Sigmoid colon (tissue), 7 donors: ENCODE results near the gene DUSP28. TPM values are rescaled to one million over a fixed set of nuclear protein-coding genes. Genes with fewer than 3 reads are reported as not detected.

ENCODE experiments used
- DNase-seq: peaks from one replicate; pipeline ENCODE4 v3.0.0-alpha.2; 2019
- H3K27ac ChIP-seq, 4 donors: fragments of 200-600 bp; sonication (generic); one replicate each; pipeline ENCODE4 v1.5.1; 2016 to 2019; ENCODE audit warnings: mild to moderate bottlenecking in 1 of 4
- H3K27me3 ChIP-seq, 3 donors: fragments of 200-600 bp; sonication (generic); one replicate each; pipeline ENCODE4 v1.5.1; 2019; ENCODE audit warnings: mild to moderate bottlenecking in 1 of 3
- H3K36me3 ChIP-seq, 4 donors: fragments of 200-600 bp; sonication (generic); one replicate each; pipeline ENCODE4 v1.5.1; 2016 to 2019
- H3K4me1 ChIP-seq, 4 donors: fragments of 200-600 bp; sonication (generic); one replicate each; pipeline ENCODE4 v1.5.1; 2017 to 2019
- H3K4me3 ChIP-seq, 4 donors: fragments of 200-600 bp; sonication (generic); one replicate each; pipeline ENCODE4 v1.5.1; 2017 to 2019; ENCODE audit warnings: mild to moderate bottlenecking in 2 of 4, moderate library complexity in 1 of 4
- H3K9me3 ChIP-seq, 4 donors: fragments of 200-600 bp in 3 of 4; sonication (generic) in 3 of 4; one replicate each; pipeline versions ENCODE4 v1.5.1 to v1.6.1; 2013 to 2019
- EP300 ChIP-seq, 4 donors: sonication (generic); formaldehyde crosslinking; IDR thresholded peaks; one replicate each; pipeline ENCODE4 v1.6.1; 2017; ENCODE audit warnings: antibody characterized with exemption in 4 of 4
- POLR2A ChIP-seq, 2 donors: fragments of 450-650 bp; IDR thresholded peaks; one replicate each; pipeline ENCODE4 v1.6.1; 2016; ENCODE audit warnings: antibody characterized with exemption in 2 of 2, mild to moderate bottlenecking in 2 of 2, moderate library complexity in 2 of 2
- POLR2AphosphoS5 ChIP-seq, 4 donors: sonication (generic); formaldehyde crosslinking; IDR thresholded peaks; one replicate each; pipeline ENCODE4 v1.6.1; 2017; ENCODE audit warnings: antibody characterized with exemption in 4 of 4
- WGBS, 2 donors: extraction: QIAGEN DNeasy Blood & Tissue Kit; methylation state at CpG; one replicate each; pipeline ENCODE4 v1.1.7; 2013; 5-methylcytosine and 5-hydroxymethylcytosine counted together
- intact Hi-C: fragments of 100-400 bp; cut with DNase I; formaldehyde crosslinking; loops from one replicate; pipeline ENCODE4 v1.15.1; 2023
- polyA plus RNA-seq, 3 donors: library from polyadenylated mRNA; stranded (reverse); fragments of 200-250 nt; gene quantifications; one replicate each; pipeline ENCODE4 v1.2.3, GENCODE V29; 2013
- total RNA-seq, 4 donors: library from RNA; depleted of rRNA; stranded (reverse); fragments of >200 nt; gene quantifications; one replicate each; pipeline ENCODE4 v1.1.0, GENCODE V29; 2016
- TF ChIP-seq, protein P1 (sequence below), 4 experiments: fragments of 450-650 bp in 3 of 4; fragments of 200-600 bp in 1 of 4; IDR thresholded peaks; one replicate each; pipeline ENCODE4 v1.5.1; 2016 to 2019; ENCODE audit warnings: antibody characterized with exemption in 4 of 4, mild to moderate bottlenecking in 3 of 4, moderate library complexity in 2 of 4
- donor health status: healthy with polysubstance abuse.
- donor health status: Bipolar disorder and iron deficiency.
- donor health status: healthy.

Gene DUSP28
- total and polyA plus RNA-seq, 7 donors: 4.6 to 10.2 (median 5.4) TPM

DNA sequence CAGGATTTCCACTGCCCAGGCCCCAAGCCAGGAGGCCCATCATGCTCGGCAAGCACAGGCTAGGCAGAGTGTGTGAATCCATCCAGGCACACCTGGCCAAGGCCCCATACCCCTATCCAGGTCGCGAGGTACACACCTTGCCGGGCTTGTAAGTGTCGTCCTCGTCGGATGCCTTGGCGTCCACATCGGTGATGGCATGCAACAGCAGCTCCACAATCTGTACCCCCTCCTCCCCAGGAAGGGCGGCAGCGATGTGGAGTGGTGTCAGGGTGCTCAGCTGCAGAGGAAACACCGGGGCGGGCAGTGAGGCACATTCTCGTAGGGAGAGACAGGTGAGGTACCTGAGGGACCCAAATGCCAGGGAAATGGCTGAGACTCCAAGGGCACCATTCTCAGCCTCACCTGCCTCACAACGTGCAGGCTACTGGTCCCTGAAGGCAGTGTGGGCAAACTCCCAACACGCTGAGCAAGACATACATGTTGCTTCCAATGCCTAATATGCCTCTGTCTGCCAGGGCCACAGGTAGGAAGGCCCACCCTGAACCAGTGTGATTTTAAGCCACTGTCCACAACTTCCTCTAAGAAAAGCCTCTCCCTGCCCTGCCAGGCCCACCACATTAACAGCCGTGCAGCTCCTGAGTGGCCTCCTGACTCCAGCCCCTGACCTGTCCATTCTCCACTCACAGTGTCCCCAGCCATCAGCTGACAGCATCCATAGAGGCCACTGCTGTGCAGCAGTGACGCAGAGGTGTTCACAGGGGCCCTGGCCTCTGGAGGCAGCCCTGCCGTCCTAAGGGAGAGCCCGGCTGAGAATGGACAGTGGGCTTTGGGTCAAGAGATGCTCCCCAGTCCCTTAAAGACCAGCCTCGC is 47.3 kb upstream of the DUSP28 start:
- H3K4me3 ChIP-seq: no peak overlapping the region
- H3K36me3 ChIP-seq: peaks cover 0 to 3% (median 0%) of the 10 kb centered on the region in 4 donors
- DNase-seq: peak; percentile 60
- peaks cover 0 to 5% (median 0%) of the 10 kb centered on the region in 3 donors for H3K27me3 ChIP-seq
- H3K27ac ChIP-seq: no peak overlapping the region
- intact Hi-C loops: no loop called here
- WGBS, 2 donors: 96% methylated on average over 21 of the region's 21 CpGs
- TF ChIP-seq POLR2A (IDR thresholded peaks at IDR 0.05): no peak
- TF ChIP-seq, protein P1, sequence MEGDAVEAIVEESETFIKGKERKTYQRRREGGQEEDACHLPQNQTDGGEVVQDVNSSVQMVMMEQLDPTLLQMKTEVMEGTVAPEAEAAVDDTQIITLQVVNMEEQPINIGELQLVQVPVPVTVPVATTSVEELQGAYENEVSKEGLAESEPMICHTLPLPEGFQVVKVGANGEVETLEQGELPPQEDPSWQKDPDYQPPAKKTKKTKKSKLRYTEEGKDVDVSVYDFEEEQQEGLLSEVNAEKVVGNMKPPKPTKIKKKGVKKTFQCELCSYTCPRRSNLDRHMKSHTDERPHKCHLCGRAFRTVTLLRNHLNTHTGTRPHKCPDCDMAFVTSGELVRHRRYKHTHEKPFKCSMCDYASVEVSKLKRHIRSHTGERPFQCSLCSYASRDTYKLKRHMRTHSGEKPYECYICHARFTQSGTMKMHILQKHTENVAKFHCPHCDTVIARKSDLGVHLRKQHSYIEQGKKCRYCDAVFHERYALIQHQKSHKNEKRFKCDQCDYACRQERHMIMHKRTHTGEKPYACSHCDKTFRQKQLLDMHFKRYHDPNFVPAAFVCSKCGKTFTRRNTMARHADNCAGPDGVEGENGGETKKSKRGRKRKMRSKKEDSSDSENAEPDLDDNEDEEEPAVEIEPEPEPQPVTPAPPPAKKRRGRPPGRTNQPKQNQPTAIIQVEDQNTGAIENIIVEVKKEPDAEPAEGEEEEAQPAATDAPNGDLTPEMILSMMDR (IDR thresholded peaks at IDR 0.05): no peak
- TF ChIP-seq POLR2AphosphoS5 (IDR thresholded peaks at IDR 0.05): no peak
- TF ChIP-seq EP300 (IDR thresholded peaks at IDR 0.05): no peak
- H3K4me1 ChIP-seq: peaks cover 0 to 4% (median 0%) of the 10 kb centered on the region in 4 donors
- H3K9me3 ChIP-seq: no peaks in the 10 kb centered on the region

DNA sequence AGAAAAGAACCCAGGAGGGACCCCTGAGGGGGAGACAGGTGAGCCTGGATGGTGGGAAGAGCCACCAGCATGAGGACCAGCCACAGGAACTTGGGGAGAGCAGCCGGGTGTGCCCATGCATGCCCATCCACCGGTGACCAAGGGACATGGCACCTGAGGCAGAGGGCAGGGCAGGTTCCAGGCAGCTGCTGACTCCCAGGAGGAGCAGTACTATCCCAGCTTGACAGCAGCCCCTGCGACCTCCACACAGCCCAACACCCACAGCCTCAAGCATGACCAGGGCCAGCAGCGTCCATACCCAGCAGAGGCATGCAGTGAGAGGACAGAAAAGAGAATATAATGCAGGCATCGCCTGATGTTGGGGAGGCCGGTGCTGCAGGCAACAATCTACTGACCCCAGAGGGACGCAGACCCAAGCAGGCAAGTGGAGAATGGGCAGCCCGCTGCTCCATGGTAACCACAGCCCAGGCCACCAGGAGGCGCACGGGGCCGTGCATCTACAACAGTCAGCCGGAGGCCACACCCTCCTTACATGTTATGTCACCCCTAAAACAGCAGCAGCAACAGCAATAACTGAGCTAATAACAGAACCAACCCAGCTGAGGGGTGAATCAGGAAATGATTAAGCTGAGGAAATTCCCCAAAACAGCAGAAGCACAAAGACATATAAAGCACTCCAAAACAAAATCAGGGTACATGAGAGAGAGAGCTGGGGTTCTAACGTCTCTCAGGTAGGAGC is 46.4 kb upstream of the DUSP28 start:
- peak; percentile 85 for DNase-seq
- Histone ChIP-seq H3K36me3 (peaks cover 0 to 3% (median 0%) of the 10 kb centered on the region in 4 donors), H3K4me1 (peaks cover 0 to 4% (median 0%) of the 10 kb centered on the region in 4 donors), H3K27ac (no peak overlapping the region), H3K27me3 (peaks cover 0 to 5% (median 0%) of the 10 kb centered on the region in 3 donors), H3K9me3 (no peaks in the 10 kb centered on the region), H3K4me3 (no peak overlapping the region)
- intact Hi-C loops: no loop called here
- WGBS, 2 donors: 46 to 54% methylated on average over 13 of the region's 13 CpGs
- no peak for TF ChIP-seq EP300 (IDR thresholded peaks at IDR 0.05)
- TF ChIP-seq, protein P1 (IDR thresholded peaks at IDR 0.05): peak; percentile 44 to 84 (median 74)

DNA sequence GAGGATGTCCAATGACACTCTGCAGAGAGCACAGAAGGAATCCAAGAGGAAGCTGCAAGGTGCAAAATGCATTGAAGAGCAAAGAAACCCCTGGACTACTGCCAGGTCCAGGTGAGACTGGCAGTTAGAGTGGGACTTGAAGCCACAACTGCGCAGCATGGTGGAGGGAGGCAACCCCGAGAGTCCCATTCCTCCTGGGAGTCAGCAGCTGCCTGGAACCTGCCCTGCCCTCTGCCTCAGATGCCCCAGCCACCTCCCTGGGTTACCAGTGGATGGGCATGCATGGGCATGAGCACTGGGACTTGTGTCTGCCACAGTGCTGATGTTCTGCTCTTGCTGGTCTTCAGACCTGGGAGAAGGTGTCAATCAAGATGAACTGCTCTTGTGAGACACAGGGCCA is 45.5 kb upstream of the DUSP28 start:
- no peak for TF ChIP-seq POLR2A (IDR thresholded peaks at IDR 0.05)
- TF ChIP-seq, protein P1 (IDR thresholded peaks at IDR 0.05): no peak
- no peak for TF ChIP-seq POLR2AphosphoS5 (IDR thresholded peaks at IDR 0.05)
- TF ChIP-seq EP300 (IDR thresholded peaks at IDR 0.05): no peak
- intact Hi-C loops: no loop called here
- Histone ChIP-seq H3K27ac (no peak overlapping the region), H3K4me1 (peaks cover 0 to 10% (median 5%) of the 10 kb centered on the region in 4 donors), H3K9me3 (no peaks in the 10 kb centered on the region), H3K36me3 (no peaks in the 10 kb centered on the region), H3K27me3 (peaks cover 0 to 5% (median 0%) of the 10 kb centered on the region in 3 donors), H3K4me3 (no peak overlapping the region)
- WGBS, 2 donors: 89 to 97% methylated on average over 2 of the region's 2 CpGs
- no peak for DNase-seq

DNA sequence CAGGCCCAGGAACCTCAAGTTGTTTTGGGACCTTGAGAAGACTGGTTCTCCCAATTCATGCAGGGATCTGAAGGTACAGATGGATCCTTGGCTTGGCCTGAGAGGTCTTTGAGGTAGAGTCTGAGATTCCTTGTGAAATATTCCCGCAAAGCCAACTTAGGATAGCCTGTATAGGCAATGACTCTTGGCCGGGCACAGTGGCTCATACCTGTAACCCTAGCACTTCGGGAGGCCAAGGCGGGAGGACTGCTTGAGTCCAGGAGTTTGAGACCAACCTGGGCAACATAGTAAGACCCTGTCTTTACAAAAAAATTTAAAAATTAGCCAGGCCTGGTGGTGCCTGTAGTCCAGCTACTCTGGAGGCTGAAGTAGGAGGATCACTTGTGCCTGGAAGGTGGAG is 42.8 kb upstream of the DUSP28 start:
- no peaks in the 10 kb centered on the region for H3K9me3 ChIP-seq
- H3K27me3 ChIP-seq: peaks cover 0 to 25% (median 16%) of the 10 kb centered on the region in 3 donors
- WGBS, 2 donors: 94 to 97% methylated on average over 4 of the region's 4 CpGs
- peaks cover 0 to 19% (median 14%) of the 10 kb centered on the region in 4 donors for H3K4me1 ChIP-seq
- H3K27ac ChIP-seq: no peak overlapping the region
- no peak for DNase-seq
- intact Hi-C loops: no loop called here
- H3K36me3 ChIP-seq: no peaks in the 10 kb centered on the region
- TF ChIP-seq EP300 (IDR thresholded peaks at IDR 0.05): no peak
- no peak overlapping the region for H3K4me3 ChIP-seq

DNA sequence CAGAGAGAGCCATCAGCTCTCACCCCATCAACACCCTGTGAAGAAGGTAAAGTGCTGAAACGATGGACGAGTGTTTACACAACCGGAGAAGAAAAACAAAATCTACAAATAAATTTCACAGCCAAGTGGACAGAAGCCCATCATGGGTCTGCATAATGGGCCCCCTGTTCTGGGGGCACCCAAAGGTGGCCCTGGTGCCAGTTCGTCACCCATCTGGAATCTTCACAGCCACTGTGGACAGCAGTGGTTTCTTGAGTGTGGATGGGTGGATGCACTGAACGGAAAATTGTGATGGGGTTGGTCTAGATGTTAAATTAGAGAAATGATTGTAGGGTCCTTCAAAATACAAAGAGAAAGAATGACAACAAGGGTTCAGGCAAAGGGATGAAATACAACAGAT is 41.2 kb upstream of the DUSP28 start:
- intact Hi-C loops: no loop called here
- Histone ChIP-seq H3K27ac (no peak overlapping the region), H3K4me3 (peak overlapping the region in 1 of 4 donors; percentile 8), H3K9me3 (no peaks in the 10 kb centered on the region), H3K27me3 (peaks cover 0 to 25% (median 16%) of the 10 kb centered on the region in 3 donors), H3K36me3 (peaks cover 0 to 12% (median 3%) of the 10 kb centered on the region in 4 donors), H3K4me1 (peaks cover 0 to 18% (median 14%) of the 10 kb centered on the region in 4 donors)
- WGBS, 2 donors: 94 to 95% methylated on average over 5 of the region's 5 CpGs
- no peak for DNase-seq
- TF ChIP-seq POLR2A (IDR thresholded peaks at IDR 0.05) (no peak), EP300 (IDR thresholded peaks at IDR 0.05) (no peak), POLR2AphosphoS5 (IDR thresholded peaks at IDR 0.05) (no peak)
- TF ChIP-seq, protein P1 (IDR thresholded peaks at IDR 0.05): no peak
